NCI-H748 (cell line): ENCODE data around the gene CTRB1.
A peak's percentile ranks its signal among the peaks of the same experiment; 100 is the strongest.
"Not testable (repeated sequence)": the region's sequence is repeated elsewhere in the genome, so short reads cannot be mapped to it uniquely, and the experiment has no call there.

Source experiments
- DNase-seq: peaks from one replicate; lab custom pipeline; 2025; ENCODE audit not compliant: unreplicated experiment; lab: John Stamatoyannopoulos, UW

The CTRB1 gene

GRCh38 chr16:75267631-75268264, 49.0 kb downstream of the CTRB1 start:
- peak; percentile 8 for DNase-seq

GRCh38 chr16:75269358-75269757, 50.6 kb downstream of the CTRB1 start:
- DNase-seq = not testable (repeated sequence)

- DNase-seq = no peak
These were observed 52.8 kb downstream of the CTRB1 start for GRCh38 chr16:75271441-75272096.

GRCh38 chr16:75272097-75272551, 53.3 kb downstream of the CTRB1 start:
- no peak for DNase-seq

GRCh38 chr16:75272629-75273028, 53.8 kb downstream of the CTRB1 start:
- not testable (repeated sequence) for DNase-seq

- DNase-seq = no peak
These were observed 54.5 kb downstream of the CTRB1 start for GRCh38 chr16:75273054-75273925.
